ENCODE measurements around the gene ACOX1.

The ACOX1 gene

GRCh38 chr17:75891605-75892555 is 87.1 kb downstream of the ACOX1 start:
- no peak for DNase-seq (ENCODE audit: low spot score)

All from CD4-positive, alpha-beta T cell treated with Interleukin-6 at 100 ng/mL for 8 hours (primary cell).